Activated CD4-positive, alpha-beta T cell treated with anti-CD3 and anti-CD28 coated beads, Interleukin-2, amount 10 ng/mL, durations not matched to agents 7 days and 5 days (primary cell): ENCODE measurements around the gene EIF2B4. TPM values are rescaled to one million over a fixed set of nuclear protein-coding genes. Genes with fewer than 3 reads are reported as not detected.
"Not testable (repeated sequence)": the region's sequence is repeated elsewhere in the genome, so short reads cannot be mapped to it uniquely, and the experiment has no call there.

Experiments used
- CTCF ChIA-PET: fragments of 350-600 bp; sonication (Branson Sonifier 250); formaldehyde crosslinking; loops from one replicate; lab custom pipeline; 2021; ENCODE audit warnings: antibody characterized with exemption; lab: Charles Lee
- POLR2A ChIA-PET: fragments of 350-600 bp; sonication (Branson Sonifier 250); formaldehyde crosslinking; loops from one replicate; lab custom pipeline; 2021; ENCODE audit warnings: antibody characterized with exemption; lab: Charles Lee
- DNase-seq: peaks from one replicate; pipeline ENCODE4 v3.0.0-alpha.2; 2020
- H3K27ac Mint-ChIP-seq: one replicate; pipeline ENCODE4 v1.8.0; 2021; ENCODE audit warnings: mild to moderate bottlenecking, moderate library complexity, mixed read lengths
- H3K27me3 Mint-ChIP-seq: one replicate; pipeline ENCODE4 v1.8.0; 2021; ENCODE audit warnings: mixed read lengths
- H3K36me3 Mint-ChIP-seq: one replicate; pipeline ENCODE4 v1.8.0; 2021; ENCODE audit warnings: low read depth, mixed read lengths
- H3K4me1 Mint-ChIP-seq: one replicate; pipeline ENCODE4 v1.8.0; 2021; ENCODE audit warnings: mixed read lengths
- H3K4me3 Mint-ChIP-seq: one replicate; pipeline ENCODE4 v1.8.0; 2021; ENCODE audit warnings: mild to moderate bottlenecking, moderate library complexity, mixed read lengths
- H3K9me3 Mint-ChIP-seq: one replicate; pipeline ENCODE4 v1.8.0; 2021; ENCODE audit warnings: mixed read lengths
- total RNA-seq, 2 experiments: library from RNA; stranded (reverse); gene quantifications; one replicate each; pipeline ENCODE4 v1.2.3, GENCODE V29; 2021

EIF2B4 gene
- total RNA-seq, 2 experiments from 2014 or later = 40.9 to 42.2 TPM

DNA sequence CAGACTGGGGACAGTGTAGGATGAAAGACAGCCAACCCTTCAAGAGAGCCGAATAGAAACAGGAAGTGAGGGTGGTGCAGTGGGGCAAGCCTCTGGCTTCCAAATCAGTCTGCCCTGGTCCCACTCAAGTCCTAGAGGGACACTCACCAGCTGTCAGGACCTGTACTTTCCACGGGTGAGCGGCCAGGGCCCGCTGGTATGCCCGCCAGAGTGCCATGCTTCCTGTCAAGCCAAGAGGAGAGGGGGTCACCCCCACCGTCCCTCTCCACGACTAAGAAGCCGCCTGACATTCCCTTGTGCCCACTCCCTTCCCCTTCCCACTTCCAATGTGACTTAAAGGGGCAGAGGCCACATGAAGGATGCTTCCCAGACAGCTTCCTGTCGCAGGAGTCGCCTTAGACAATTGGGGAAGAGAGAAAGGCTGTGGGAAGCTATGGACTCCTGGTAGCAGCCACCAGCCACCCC, 47.8 kb downstream of the EIF2B4 start:
- H3K4me3 Mint-ChIP-seq = peak overlapping the region; percentile 89
- POLR2A ChIA-PET = no interaction called here

DNA sequence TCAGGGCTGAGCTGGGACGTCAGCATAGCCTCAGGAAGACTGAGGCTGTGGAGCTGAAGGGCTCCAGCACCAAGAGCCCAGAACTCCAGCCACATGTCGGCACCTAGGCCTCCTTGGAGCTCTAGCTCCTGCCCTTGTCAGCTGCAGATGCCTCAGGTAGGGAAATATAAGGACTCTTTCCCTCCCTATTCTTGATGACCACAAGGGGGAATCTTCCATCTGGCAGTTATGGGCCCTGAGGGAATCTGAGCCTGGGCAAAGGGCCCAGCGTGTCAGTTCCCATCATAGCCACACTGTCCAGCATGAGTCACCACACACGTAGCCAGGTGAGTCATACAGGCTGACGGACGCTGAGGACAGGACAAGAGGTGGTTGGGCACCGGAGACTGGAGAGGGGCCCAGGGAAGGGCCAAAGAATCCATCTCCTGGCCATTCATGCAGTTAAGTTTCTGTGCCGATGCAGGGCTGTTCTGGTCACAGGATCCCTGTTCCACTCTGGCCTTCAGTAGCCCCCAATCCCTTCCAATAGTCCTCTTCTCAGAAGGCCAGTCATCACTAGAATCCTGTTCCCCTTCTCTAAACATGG, 49.1 kb downstream of the EIF2B4 start:
- Mint-ChIP-seq H3K27ac (peak overlapping the region; percentile 61), H3K27me3 (no peaks in the 10 kb centered on the region), H3K4me3 (peak overlapping the region; percentile 89), H3K9me3 (no peaks in the 10 kb centered on the region), H3K36me3 (peaks cover 4% of the 10 kb centered on the region), H3K4me1 (peaks cover 23% of the 10 kb centered on the region)
- CTCF ChIA-PET = interaction anchor here (0.5 kb wide), 1 partner anchor 258 kb away, joined by 3 read pairs; no protein-coding TSS in a partner anchor
- POLR2A ChIA-PET = no interaction called here
- DNase-seq = no peak

More for the DNA sequence above, 47.8 kb downstream of the EIF2B4 start:
- Mint-ChIP-seq H3K27ac (peak overlapping the region; percentile 94), H3K9me3 (no peaks in the 10 kb centered on the region), H3K4me1 (peaks cover 23% of the 10 kb centered on the region), H3K36me3 (peaks cover 15% of the 10 kb centered on the region), H3K27me3 (no peaks in the 10 kb centered on the region)
- CTCF ChIA-PET = interaction anchor here (1.4 to 1.8 kb wide), 5 partner anchors 14 to 234 kb away, joined by 3 to 8 read pairs (median 4); partner anchors contain the start of gene UCN
- DNase-seq = peak; percentile 29

- H3K4me3 Mint-ChIP-seq, POLR2A ChIA-PET, DNase-seq, CTCF ChIA-PET, H3K36me3 Mint-ChIP-seq, H3K27ac Mint-ChIP-seq, H3K27me3 Mint-ChIP-seq, H3K9me3 Mint-ChIP-seq: not testable (repeated sequence)
- peaks cover 23% of the 10 kb centered on the region for H3K4me1 Mint-ChIP-seq
Measured at GRCh38 chr2:27319839-27320238, 50.3 kb downstream of the EIF2B4 start.

DNA sequence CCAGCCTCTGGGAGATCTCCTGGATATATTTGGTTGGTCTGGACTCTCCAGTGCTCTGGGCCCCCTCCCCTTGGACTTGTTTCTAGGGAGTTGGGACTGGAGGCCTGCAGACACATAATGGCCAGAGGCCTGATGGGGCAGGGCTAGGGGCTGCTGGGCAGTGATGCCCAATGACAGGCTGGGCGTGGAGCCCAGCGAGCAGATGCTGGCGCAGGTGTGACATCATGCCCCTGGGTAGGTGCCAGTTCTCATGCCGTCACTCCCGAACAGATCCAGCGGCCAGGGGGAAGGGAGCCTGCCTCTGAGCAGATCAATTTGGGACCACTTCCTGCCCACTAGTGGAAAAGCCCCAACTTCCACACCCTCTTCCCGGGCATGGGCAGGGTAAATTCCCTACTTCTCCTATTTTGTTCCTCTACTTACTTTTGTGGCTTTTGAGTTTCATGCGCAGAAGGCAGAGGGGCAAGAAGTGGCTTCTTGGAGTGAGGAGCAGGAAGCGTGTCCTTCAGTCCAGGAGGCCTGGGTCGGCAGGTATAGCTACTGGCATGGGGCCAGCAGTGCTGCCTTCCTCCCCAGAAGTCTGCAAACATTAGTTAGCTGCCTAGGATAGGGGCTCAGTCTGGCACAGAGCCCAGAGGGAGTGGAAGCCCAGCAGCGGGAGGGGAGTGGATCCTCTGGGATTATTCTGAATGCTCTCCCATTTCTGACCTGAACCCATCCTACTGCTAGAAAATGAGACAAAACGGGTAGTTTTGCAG, 53.3 kb downstream of the EIF2B4 start:
- Mint-ChIP-seq H3K27ac (no peak overlapping the region), H3K27me3 (no peaks in the 10 kb centered on the region), H3K4me1 (peaks cover 8% of the 10 kb centered on the region), H3K9me3 (no peaks in the 10 kb centered on the region), H3K36me3 (peaks cover 5% of the 10 kb centered on the region), H3K4me3 (no peak overlapping the region)
- ChIA-PET CTCF (interaction anchor here (0.8 kb wide), 1 partner anchor 13 kb away, joined by 3 read pairs; no protein-coding TSS in a partner anchor), POLR2A (no interaction called here)
- DNase-seq = no peak

- POLR2A ChIA-PET = no interaction called here
- H3K9me3 Mint-ChIP-seq = no peaks in the 10 kb centered on the region
- DNase-seq = no peak
- no peaks in the 10 kb centered on the region for H3K4me1 Mint-ChIP-seq
- peaks cover 10% of the 10 kb centered on the region for H3K36me3 Mint-ChIP-seq
- no peaks in the 10 kb centered on the region for H3K27me3 Mint-ChIP-seq
- H3K4me3 Mint-ChIP-seq = no peak overlapping the region
- H3K27ac Mint-ChIP-seq = no peak overlapping the region
- CTCF ChIA-PET = interaction anchor here (2.1 kb wide), 1 partner anchor 11 kb away, joined by 13 read pairs; no protein-coding TSS in a partner anchor
Measured at GRCh38 chr2:27315122-27315521, 55.0 kb downstream of the EIF2B4 start.

DNA sequence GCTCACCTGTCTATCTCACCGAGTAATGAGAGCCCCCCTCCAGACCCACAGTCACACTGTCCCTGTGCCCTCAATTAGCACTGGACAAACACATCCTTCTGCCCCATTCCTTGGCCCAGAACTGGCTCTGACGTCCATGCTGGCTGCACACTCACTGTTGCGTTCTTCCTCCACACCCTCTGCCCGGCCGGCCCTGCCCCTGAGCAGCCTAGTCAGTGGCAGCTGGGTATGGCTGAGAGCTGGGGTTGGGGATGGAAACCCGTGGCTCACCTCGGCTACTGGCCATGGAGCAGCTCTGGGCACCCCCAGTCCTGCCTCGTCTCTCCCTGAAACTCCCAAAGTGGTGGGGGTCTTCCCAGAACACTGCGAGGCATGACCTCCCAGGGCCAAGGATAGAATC, 55.4 kb downstream of the EIF2B4 start:
- POLR2A ChIA-PET = no interaction called here
- Mint-ChIP-seq H3K27me3 (no peaks in the 10 kb centered on the region), H3K4me3 (no peak overlapping the region), H3K9me3 (no peaks in the 10 kb centered on the region), H3K4me1 (no peaks in the 10 kb centered on the region), H3K27ac (no peak overlapping the region), H3K36me3 (peaks cover 12% of the 10 kb centered on the region)
- DNase-seq = no peak
- CTCF ChIA-PET = interaction anchor here (0.9 to 2.1 kb wide), 2 partner anchors 11 to 31 kb away, joined by 3 to 13 read pairs; no protein-coding TSS in a partner anchor

Other genes with a start within 250 kb of the EIF2B4 start
- under 1 TPM; 0.10 to 0.25 TPM for gene ABHD1, start 246.5 kb downstream of the EIF2B4 start, total RNA-seq
- gene PREB, start 235.7 kb downstream of the EIF2B4 start, total RNA-seq = 10 to 100 TPM; 60.0 to 65.3 TPM
- gene PRR30, start 230.9 kb downstream of the EIF2B4 start, total RNA-seq = not detected
- not detected for gene TCF23, start 221.3 kb downstream of the EIF2B4 start, total RNA-seq
- gene ATRAID, start 158.3 kb downstream of the EIF2B4 start, total RNA-seq = 10 to 100 TPM; 72.5 to 81.8 TPM
- gene SLC5A6, start 158.1 kb downstream of the EIF2B4 start, total RNA-seq = 10 to 100 TPM; 34.2 to 39.2 TPM
- gene CAD, start 153.0 kb downstream of the EIF2B4 start, total RNA-seq = 10 to 100 TPM; 63.7 to 66.1 TPM
- gene SLC30A3, start 107.3 kb downstream of the EIF2B4 start, total RNA-seq = under 1 TPM; 0.23 to 0.45 TPM
- not detected for gene DNAJC5G, start 94.9 kb downstream of the EIF2B4 start, total RNA-seq
- not detected for gene TRIM54, start 87.9 kb downstream of the EIF2B4 start, total RNA-seq
- 1 to 10 TPM; 2.3 to 2.8 TPM for gene UCN, start 61.9 kb downstream of the EIF2B4 start, total RNA-seq
- gene MPV17, start 47.2 kb downstream of the EIF2B4 start, total RNA-seq = 10 to 100 TPM; 80.8 to 83.6 TPM
- 10 to 100 TPM; 54.3 to 59.0 TPM for gene GTF3C2, start 13.6 kb downstream of the EIF2B4 start, total RNA-seq
- 100 to 1,000 TPM; 109 to 120 TPM for gene SNX17, start 278 bp upstream of the EIF2B4 start, total RNA-seq
- 10 to 100 TPM; 14.3 to 15.4 TPM for gene ZNF513, start 10.4 kb upstream of the EIF2B4 start, total RNA-seq
- 100 to 1,000 TPM; 109 TPM for gene PPM1G, start 39.3 kb upstream of the EIF2B4 start, total RNA-seq
- gene NRBP1, start 58.3 kb upstream of the EIF2B4 start, total RNA-seq = 10 to 100 TPM; 77.1 to 82.3 TPM
- 1 to 10 TPM; 7.1 to 8.3 TPM for gene KRTCAP3, start 72.0 kb upstream of the EIF2B4 start, total RNA-seq
- 1 to 10 TPM; 9.3 to 9.8 TPM for gene IFT172, start 119.4 kb upstream of the EIF2B4 start, total RNA-seq
- gene FNDC4, start 124.9 kb upstream of the EIF2B4 start, total RNA-seq = not detected
- gene GCKR, start 126.5 kb upstream of the EIF2B4 start, total RNA-seq = not detected
- 10 to 100 TPM; 42.3 to 51.5 TPM for gene ZNF512, start 212.7 kb upstream of the EIF2B4 start, total RNA-seq